NCI-H146 treated with DMSO at 0.1 percent for 48 hours (cell line): ENCODE measurements around the gene SGMS2.
"Not testable (repeated sequence)": the region's sequence is repeated elsewhere in the genome, so short reads cannot be mapped to it uniquely, and the experiment has no call there.

ENCODE experiments used
- DNase-seq: peaks from one replicate; lab custom pipeline; 2025; ENCODE audit not compliant: unreplicated experiment; lab: John Stamatoyannopoulos, UW

The SGMS2 gene

GRCh38 chr4:107906458-107907100 is 81.8 kb downstream of the SGMS2 start:
- peak; percentile 88 for DNase-seq

GRCh38 chr4:107908377-107908776 is 83.6 kb downstream of the SGMS2 start:
- no peak for DNase-seq

GRCh38 chr4:107913283-107913899 is 88.7 kb downstream of the SGMS2 start:
- peak; percentile 32 for DNase-seq

GRCh38 chr4:107915220-107915619 is 90.5 kb downstream of the SGMS2 start:
- DNase-seq = no peak

- DNase-seq = no peak
Observed at GRCh38 chr4:107916623-107917022, 91.9 kb downstream of the SGMS2 start.

- DNase-seq = no peak
Observed at GRCh38 chr4:107917500-107917899, 92.8 kb downstream of the SGMS2 start.

GRCh38 chr4:107922486-107923473 is 98.0 kb downstream of the SGMS2 start:
- DNase-seq = no peak

GRCh38 chr4:107925713-107926112 is 101.0 kb downstream of the SGMS2 start:
- DNase-seq = not testable (repeated sequence)

GRCh38 chr4:107926875-107927274 is 102.1 kb downstream of the SGMS2 start:
- not testable (repeated sequence) for DNase-seq

- DNase-seq = peak; percentile 72
Observed at GRCh38 chr4:107930821-107931774, 106.4 kb downstream of the SGMS2 start, which contains the start of gene CYP2U1. CYP2U1 (plus strand) TSS chr4:107931549; CDS start chr4:107931644, 95 bp downstream.

- DNase-seq = no peak
Observed at GRCh38 chr4:107931775-107932321, 107.1 kb downstream of the SGMS2 start.

GRCh38 chr4:107935246-107935645 is 110.5 kb downstream of the SGMS2 start:
- no peak for DNase-seq

- no peak for DNase-seq
Observed at GRCh38 chr4:107937040-107937439, 112.3 kb downstream of the SGMS2 start.

GRCh38 chr4:107939307-107939706 is 114.6 kb downstream of the SGMS2 start:
- DNase-seq = no peak

- no peak for DNase-seq
Observed at GRCh38 chr4:107945809-107946208, 121.1 kb downstream of the SGMS2 start.

- DNase-seq = no peak
Observed at GRCh38 chr4:107950746-107951540, 126.2 kb downstream of the SGMS2 start.

GRCh38 chr4:107951551-107951950 is 126.8 kb downstream of the SGMS2 start:
- no peak for DNase-seq

GRCh38 chr4:107956011-107956410 is 131.3 kb downstream of the SGMS2 start:
- DNase-seq = no peak
